K562 (cell line): ENCODE results near the gene SLC16A1. TPM values are rescaled to one million over a fixed set of nuclear protein-coding genes. Genes with fewer than 3 reads are reported as not detected.

Source experiments
- C11orf30 ChIP-seq: fragments of 450-650 bp; IDR thresholded peaks from 2 replicates; pipeline ENCODE4 v1.6.1; 2016; ENCODE audit warnings: low read depth, mild to moderate bottlenecking
- EP300 ChIP-seq: IDR thresholded peaks from 2 replicates; pipeline ENCODE4 v1.6.1; 2012; ENCODE audit warnings: low read length, improper control_type of control experiment
- ETV6 ChIP-seq, 3 experiments: fragments of 150-350 bp in 1 of 3; sonication (generic) in 1 of 3; formaldehyde crosslinking in 1 of 3; IDR thresholded peaks; 2 replicates each; pipeline versions ENCODE4 v1.6.1 to v1.8.0; 2014 to 2022; ENCODE audit warnings: borderline replicate concordance in 2 of 3, low read depth in 2 of 3, antibody characterized with exemption in 1 of 3, low read length in 1 of 3, mild to moderate bottlenecking in 1 of 3, missing genetic modification reagents in 1 of 3
- HDAC1 ChIP-seq, 2 experiments: fragments of 450-650 bp; IDR thresholded peaks; 2 replicates each; pipeline ENCODE4 v1.6.1; 2016 to 2017; ENCODE audit warnings: inconsistent platforms in 1 of 2, mild to moderate bottlenecking in 1 of 2, moderate library complexity in 1 of 2
- HDAC2 ChIP-seq: fragments of 450-650 bp; IDR thresholded peaks from 2 replicates; pipeline ENCODE4 v1.6.1; 2016; ENCODE audit warnings: mild to moderate bottlenecking
- HNRNPUL1 ChIP-seq: fragments of 200-400 bp; formaldehyde crosslinking; IDR thresholded peaks from 2 replicates; pipeline ENCODE4 v1.6.1; 2017; ENCODE audit warnings: low read length
- ILK ChIP-seq: fragments of 450-650 bp; IDR thresholded peaks from 2 replicates; pipeline ENCODE4 v1.6.1; 2016; ENCODE audit warnings: missing genetic modification characterization, low read depth, mild to moderate bottlenecking, missing compliant biosample characterization, moderate library complexity, borderline replicate concordance
- MAFK ChIP-seq: IDR thresholded peaks from 2 replicates; pipeline ENCODE4 v1.6.1; 2011; ENCODE audit warnings: low read length, improper control_type of control experiment
- NFE2L1 ChIP-seq: fragments of 450-650 bp; IDR thresholded peaks from 2 replicates; pipeline ENCODE4 v1.6.1; 2016; ENCODE audit warnings: missing genetic modification characterization, low read depth, mild to moderate bottlenecking, missing compliant biosample characterization, moderate library complexity, borderline replicate concordance
- NUFIP1 ChIP-seq: fragments of 450-650 bp; IDR thresholded peaks from 2 replicates; pipeline ENCODE4 v1.6.1; 2018; ENCODE audit not compliant: partially characterized antibody
- POLR2B ChIP-seq: fragments of 450-650 bp; IDR thresholded peaks from 2 replicates; pipeline ENCODE4 v1.6.1; 2018; ENCODE audit warnings: low read depth; ENCODE audit not compliant: partially characterized antibody
- SMARCC2 ChIP-seq: fragments of 450-650 bp; IDR thresholded peaks from 2 replicates; pipeline ENCODE4 v1.6.1; 2017; ENCODE audit warnings: antibody characterized with exemption, moderate library complexity, mild to moderate bottlenecking, low read depth
- SMC3 ChIP-seq: conservative IDR thresholded peaks from 2 replicates; pipeline ENCODE4 v1.6.1; 2011; ENCODE audit warnings: low read depth, low read length, improper control_type of control experiment; ENCODE audit not compliant: insufficient read depth
- ZBTB8A ChIP-seq: fragments of 450-650 bp; IDR thresholded peaks from 2 replicates; pipeline ENCODE4 v1.6.1; 2018; ENCODE audit warnings: mild to moderate bottlenecking, moderate library complexity; ENCODE audit not compliant: partially characterized antibody
- ZC3H11A ChIP-seq: IDR thresholded peaks from 2 replicates; pipeline ENCODE4 v1.6.1; 2012; ENCODE audit warnings: low read depth, low read length, improper control_type of control experiment
- ZNF384 ChIP-seq: IDR thresholded peaks from 2 replicates; pipeline ENCODE4 v1.6.1; 2012; ENCODE audit warnings: low read depth, low read length, improper control_type of control experiment
- ZNF75A ChIP-seq: fragments of 450-650 bp; formaldehyde crosslinking; IDR thresholded peaks from 2 replicates; pipeline ENCODE4 v1.4.0; 2020; ENCODE audit warnings: mild to moderate bottlenecking
- polyA plus RNA-seq, 8 experiments: library from polyadenylated mRNA; depleted of rRNA in 4 of 8; stranded (reverse) in 5 of 8; unstranded in 3 of 8; fragments of >200 nt; fragmentation: Nextera tagmentation in 2 of 8; fragmentation: Illumina TruSeq in 1 of 8; extraction: Ambion mirVana in 2 of 8; extraction: Trizol in 1 of 8; gene quantifications; 2 replicates each; pipeline versions ENCODE4 v1.2.1 to v1.2.3, GENCODE V29; 2011 to 2014; ENCODE audit warnings: inconsistent platforms in 1 of 8, missing spikeins in 1 of 8
- total RNA-seq, 7 experiments: library from RNA; depleted of rRNA in 6 of 7; stranded (reverse); fragments of >200 nt in 6 of 7; fragmentation: Illumina TruSeq in 2 of 7; extraction: Trizol in 2 of 7; gene quantifications; 2 replicates each; pipeline versions ENCODE4 v1.2.1 to v1.2.3, GENCODE V29; 2011 to 2021; ENCODE audit warnings: low replicate concordance in 1 of 7
- TF ChIP-seq, protein P1 (sequence below): fragments of 250-450 bp; sonication (Bioruptor Pico); IDR thresholded peaks from 2 replicates; pipeline ENCODE4 v1.4.0; 2020; ENCODE audit warnings: mild to moderate bottlenecking
- TF ChIP-seq, protein P2 (sequence below): fragments of 250-450 bp; sonication (Bioruptor Pico); IDR thresholded peaks from 2 replicates; pipeline ENCODE4 v1.8.0; 2022; ENCODE audit warnings: moderate library complexity, mild to moderate bottlenecking, inconsistent platforms
- TF ChIP-seq, protein P3 (sequence below), 2 experiments: fragments of 450-650 bp in 1 of 2; IDR thresholded peaks; 2 replicates each; pipeline ENCODE4 v1.6.1; 2011 to 2017; ENCODE audit warnings: low read depth in 2 of 2, antibody characterized with exemption in 1 of 2, borderline replicate concordance in 1 of 2, low read length in 1 of 2, mild to moderate bottlenecking in 1 of 2, mixed read lengths in 1 of 2; ENCODE audit not compliant: control insufficient read depth in 1 of 2

The SLC16A1 gene
- total and polyA plus RNA-seq, 9 of the 15 experiments (the other 6 are each of a cell fraction or from before 2014, with no cell fraction given): 73.1 to 244 (median 117) TPM

DNA sequence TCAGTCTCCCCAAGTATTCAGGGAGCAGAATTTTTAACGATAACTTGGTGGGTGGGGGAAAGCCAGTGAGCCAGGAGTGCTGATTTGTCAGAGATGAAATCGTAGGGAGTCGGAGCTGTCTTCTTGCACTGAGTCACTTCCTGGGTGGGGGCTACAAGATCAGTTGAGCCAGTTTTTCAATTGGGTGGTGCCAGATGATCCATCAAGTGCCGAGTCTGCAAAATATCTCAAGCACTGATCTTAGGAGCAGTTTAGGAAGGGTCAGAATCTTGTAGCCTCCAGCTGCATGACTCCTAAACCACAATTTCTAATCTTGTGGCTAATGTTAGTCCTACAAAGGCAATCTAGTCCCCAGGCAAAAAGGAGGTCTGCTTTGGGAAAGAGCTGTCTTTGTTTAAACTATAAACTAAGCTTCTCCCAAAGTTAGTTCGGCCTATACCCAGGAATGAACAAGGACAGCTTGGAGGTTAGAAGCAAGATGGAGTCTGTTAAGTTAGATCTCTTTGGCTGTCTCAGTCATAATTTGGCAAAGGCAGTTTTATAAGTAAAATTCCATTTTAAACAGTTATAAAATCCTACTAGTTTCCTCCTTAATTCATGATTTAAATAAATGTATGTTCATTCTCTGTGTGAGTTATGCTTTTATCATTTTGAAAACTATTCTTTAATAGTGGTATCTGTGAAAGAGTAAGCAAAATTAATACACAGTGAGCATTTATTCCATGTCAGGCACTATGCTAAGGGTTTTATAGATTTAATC is 51.7 kb downstream of the SLC16A1 start (continued):
- TF ChIP-seq, protein P1, sequence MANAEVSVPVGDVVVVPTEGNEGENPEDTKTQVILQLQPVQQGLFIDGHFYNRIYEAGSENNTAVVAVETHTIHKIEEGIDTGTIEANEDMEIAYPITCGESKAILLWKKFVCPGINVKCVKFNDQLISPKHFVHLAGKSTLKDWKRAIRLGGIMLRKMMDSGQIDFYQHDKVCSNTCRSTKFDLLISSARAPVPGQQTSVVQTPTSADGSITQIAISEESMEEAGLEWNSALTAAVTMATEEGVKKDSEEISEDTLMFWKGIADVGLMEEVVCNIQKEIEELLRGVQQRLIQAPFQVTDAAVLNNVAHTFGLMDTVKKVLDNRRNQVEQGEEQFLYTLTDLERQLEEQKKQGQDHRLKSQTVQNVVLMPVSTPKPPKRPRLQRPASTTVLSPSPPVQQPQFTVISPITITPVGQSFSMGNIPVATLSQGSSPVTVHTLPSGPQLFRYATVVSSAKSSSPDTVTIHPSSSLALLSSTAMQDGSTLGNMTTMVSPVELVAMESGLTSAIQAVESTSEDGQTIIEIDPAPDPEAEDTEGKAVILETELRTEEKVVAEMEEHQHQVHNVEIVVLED (CRISPR knock-in tag): no peak
- TF ChIP-seq NFE2L1 (tag): no peak; the same call in 1 of the 2 replicates
- TF ChIP-seq, protein P2, sequence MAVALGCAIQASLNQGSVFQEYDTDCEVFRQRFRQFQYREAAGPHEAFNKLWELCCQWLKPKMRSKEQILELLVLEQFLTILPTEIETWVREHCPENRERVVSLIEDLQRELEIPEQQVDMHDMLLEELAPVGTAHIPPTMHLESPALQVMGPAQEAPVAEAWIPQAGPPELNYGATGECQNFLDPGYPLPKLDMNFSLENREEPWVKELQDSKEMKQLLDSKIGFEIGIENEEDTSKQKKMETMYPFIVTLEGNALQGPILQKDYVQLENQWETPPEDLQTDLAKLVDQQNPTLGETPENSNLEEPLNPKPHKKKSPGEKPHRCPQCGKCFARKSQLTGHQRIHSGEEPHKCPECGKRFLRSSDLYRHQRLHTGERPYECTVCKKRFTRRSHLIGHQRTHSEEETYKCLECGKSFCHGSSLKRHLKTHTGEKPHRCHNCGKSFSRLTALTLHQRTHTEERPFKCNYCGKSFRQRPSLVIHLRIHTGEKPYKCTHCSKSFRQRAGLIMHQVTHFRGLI (CRISPR knock-in tag): no peak
- TF ChIP-seq ZNF384: no peak
- TF ChIP-seq HNRNPUL1: no peak
- TF ChIP-seq EP300: peak; percentile 61; the same call in 1 of the 2 replicates
- peak; percentile 84 for TF ChIP-seq HDAC2
- TF ChIP-seq NUFIP1: no peak
- TF ChIP-seq, protein P3, sequence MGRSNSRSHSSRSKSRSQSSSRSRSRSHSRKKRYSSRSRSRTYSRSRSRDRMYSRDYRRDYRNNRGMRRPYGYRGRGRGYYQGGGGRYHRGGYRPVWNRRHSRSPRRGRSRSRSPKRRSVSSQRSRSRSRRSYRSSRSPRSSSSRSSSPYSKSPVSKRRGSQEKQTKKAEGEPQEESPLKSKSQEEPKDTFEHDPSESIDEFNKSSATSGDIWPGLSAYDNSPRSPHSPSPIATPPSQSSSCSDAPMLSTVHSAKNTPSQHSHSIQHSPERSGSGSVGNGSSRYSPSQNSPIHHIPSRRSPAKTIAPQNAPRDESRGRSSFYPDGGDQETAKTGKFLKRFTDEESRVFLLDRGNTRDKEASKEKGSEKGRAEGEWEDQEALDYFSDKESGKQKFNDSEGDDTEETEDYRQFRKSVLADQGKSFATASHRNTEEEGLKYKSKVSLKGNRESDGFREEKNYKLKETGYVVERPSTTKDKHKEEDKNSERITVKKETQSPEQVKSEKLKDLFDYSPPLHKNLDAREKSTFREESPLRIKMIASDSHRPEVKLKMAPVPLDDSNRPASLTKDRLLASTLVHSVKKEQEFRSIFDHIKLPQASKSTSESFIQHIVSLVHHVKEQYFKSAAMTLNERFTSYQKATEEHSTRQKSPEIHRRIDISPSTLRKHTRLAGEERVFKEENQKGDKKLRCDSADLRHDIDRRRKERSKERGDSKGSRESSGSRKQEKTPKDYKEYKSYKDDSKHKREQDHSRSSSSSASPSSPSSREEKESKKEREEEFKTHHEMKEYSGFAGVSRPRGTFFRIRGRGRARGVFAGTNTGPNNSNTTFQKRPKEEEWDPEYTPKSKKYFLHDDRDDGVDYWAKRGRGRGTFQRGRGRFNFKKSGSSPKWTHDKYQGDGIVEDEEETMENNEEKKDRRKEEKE (IDR thresholded peaks at IDR 0.05; ENCODE audit: borderline replicate concordance in 1 of 2, control insufficient read depth in 1 of 2, low read depth in 2 of 2, low read length in 1 of 2): no peak
- TF ChIP-seq C11orf30: peak; percentile 97
- TF ChIP-seq ZC3H11A: no peak
- no peak for TF ChIP-seq ZNF75A (CRISPR knock-in tag)
- no peak for TF ChIP-seq SMC3
- TF ChIP-seq MAFK: peak; percentile 74
- peak; percentile 78; the same call in 1 of the 2 replicates for TF ChIP-seq SMARCC2
- no peak for TF ChIP-seq ILK
- TF ChIP-seq ZBTB8A: no peak
- no peak for TF ChIP-seq POLR2B
- TF ChIP-seq HDAC1 (IDR thresholded peaks at IDR 0.05): peak in 1 of 2 experiments; percentile 67; a peak in 1 of 4 replicates
- no peak for TF ChIP-seq ETV6 (IDR thresholded peaks at IDR 0.05; ENCODE audit: borderline replicate concordance in 1 of 2, low read depth in 2 of 2, low read length in 1 of 2)
- no peak for TF ChIP-seq ETV6 (CRISPR knock-in tag; IDR thresholded peaks at IDR 0.05; ENCODE audit: borderline replicate concordance)
